Esophagus squamous epithelium (tissue), 4 donors: ENCODE data around the gene KRT33B.

Experiments
- CTCF ChIP-seq, 6 experiments: fragments of 450-650 bp in 4 of 6; fragments of 200-600 bp in 2 of 6; sonication (generic) in 2 of 6; IDR thresholded peaks; one replicate each; pipeline ENCODE4 v1.5.1; 2016 to 2019; ENCODE audit warnings: antibody characterized with exemption in 6 of 6, mild to moderate bottlenecking in 4 of 6, moderate library complexity in 4 of 6
- POLR2A ChIP-seq, 4 donors: fragments of 450-650 bp; IDR thresholded peaks; one replicate each; pipeline ENCODE4 v1.6.1; 2017; ENCODE audit warnings: antibody characterized with exemption in 4 of 4, mild to moderate bottlenecking in 4 of 4, moderate library complexity in 3 of 4

- TF ChIP-seq CTCF (IDR thresholded peaks at IDR 0.05) = no peak
- TF ChIP-seq POLR2A (IDR thresholded peaks at IDR 0.05) = no peak
Measured at GRCh38 chr17:41369713-41370112, at the start of gene KRT33B.
